ENCODE results near the gene PCNX2.

- TF ChIP-seq POLR2A (IDR thresholded peaks at IDR 0.05) (no peak), CTCF (IDR thresholded peaks at IDR 0.05) (no peak), POLR2AphosphoS5 (IDR thresholded peaks at IDR 0.05) (no peak)
These were observed 273.3 kb downstream of the PCNX2 start for GRCh38 chr1:233022246-233022645.

All from sigmoid colon (tissue), 4 donors.